Neural progenitor cell (in vitro differentiated cells): ENCODE measurements around the gene OBP2A.

ENCODE experiments used
- CTCF ChIP-seq: fragments of 200-600 bp; sonication (generic); IDR thresholded peaks from 2 replicates; pipeline ENCODE4 v1.5.1; 2017; ENCODE audit warnings: antibody characterized with exemption, mild to moderate bottlenecking
- EZH2phosphoT487 ChIP-seq: fragments of 200-600 bp; sonication (generic); IDR thresholded peaks from 2 replicates; pipeline ENCODE4 v1.6.1; 2017; ENCODE audit warnings: antibody characterized with exemption

- TF ChIP-seq CTCF (no peak), EZH2phosphoT487 (no peak)
These were observed 47.4 kb upstream of the OBP2A start for GRCh38 chr9:135498381-135499126.
